Smooth muscle cell of the brain vasculature (primary cell): ENCODE results near the gene PRIMPOL.

Experiments used
- DNase-seq: peaks from one replicate; pipeline ENCODE4 v3.0.0-alpha.2; 2012; ENCODE audit warnings: low read depth, low spot score

Gene PRIMPOL

DNA sequence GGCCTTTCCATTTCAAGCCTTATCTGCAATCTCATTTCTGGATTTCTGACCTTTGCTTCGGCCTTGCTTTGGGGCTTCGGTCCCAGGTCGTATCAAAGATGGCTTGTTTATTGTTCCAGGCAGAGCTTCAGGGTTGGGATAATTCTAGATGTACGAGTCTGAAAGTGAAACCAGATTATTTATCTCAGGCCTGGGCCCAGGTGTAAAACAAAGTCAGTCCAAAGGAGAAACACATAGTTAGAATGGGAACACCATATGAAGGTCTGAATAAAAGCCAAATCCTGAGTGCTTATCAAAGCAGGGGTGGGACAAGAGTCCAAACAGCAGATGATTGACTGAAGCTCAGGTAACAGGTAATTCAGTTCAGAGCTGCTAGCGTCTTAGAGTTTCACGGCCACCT lies 17.1 kb downstream of the PRIMPOL start:
- DNase-seq = no peak

DNA sequence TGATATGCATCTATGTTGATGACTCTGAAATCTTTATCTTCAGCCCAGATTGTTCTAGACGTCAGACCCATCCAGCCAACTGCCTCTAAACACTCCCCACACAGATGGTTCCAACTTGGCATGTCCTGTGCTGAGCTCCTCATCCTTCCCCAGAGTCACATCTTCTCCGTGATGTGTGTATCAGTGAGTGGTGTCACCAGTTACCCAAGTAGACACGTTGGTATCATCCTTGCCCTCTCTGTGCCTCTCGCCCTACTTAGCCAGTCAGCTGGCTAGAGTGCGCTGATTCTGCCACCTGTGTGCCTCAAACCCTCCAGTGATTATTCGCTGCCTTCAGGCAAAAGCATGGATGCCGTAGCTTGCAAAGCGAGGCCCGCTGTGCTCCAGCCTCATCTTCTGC lies 18.6 kb downstream of the PRIMPOL start:
- no peak for DNase-seq

DNA sequence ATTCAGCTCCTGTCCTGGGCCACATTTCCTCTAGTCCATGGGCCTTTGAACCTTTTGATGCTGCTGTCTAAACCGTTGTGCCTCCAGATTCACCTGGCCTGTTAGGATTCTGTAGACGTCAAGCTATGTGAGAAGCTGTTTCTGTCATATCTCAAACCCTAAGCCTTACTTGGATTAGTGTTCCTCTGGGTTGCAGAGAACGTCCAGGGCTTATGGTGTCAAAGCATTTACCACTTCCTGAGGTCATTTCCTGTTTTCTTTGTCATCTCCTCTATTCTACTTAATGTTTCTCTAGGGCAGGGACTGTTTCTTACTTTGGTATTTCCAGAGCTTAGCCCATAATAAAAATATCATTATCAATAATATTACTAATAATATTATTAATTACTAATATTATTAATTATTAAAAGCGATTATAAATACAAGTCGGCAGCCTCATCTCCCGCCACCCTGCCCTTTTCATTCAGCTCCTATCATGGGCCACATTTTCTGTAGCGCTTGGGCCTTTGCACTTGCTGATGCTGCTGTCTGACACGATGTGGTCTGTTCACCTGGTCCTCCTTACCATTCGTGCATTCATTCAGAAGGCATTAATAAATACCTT lies 19.1 kb downstream of the PRIMPOL start:
- DNase-seq = no peak

DNA sequence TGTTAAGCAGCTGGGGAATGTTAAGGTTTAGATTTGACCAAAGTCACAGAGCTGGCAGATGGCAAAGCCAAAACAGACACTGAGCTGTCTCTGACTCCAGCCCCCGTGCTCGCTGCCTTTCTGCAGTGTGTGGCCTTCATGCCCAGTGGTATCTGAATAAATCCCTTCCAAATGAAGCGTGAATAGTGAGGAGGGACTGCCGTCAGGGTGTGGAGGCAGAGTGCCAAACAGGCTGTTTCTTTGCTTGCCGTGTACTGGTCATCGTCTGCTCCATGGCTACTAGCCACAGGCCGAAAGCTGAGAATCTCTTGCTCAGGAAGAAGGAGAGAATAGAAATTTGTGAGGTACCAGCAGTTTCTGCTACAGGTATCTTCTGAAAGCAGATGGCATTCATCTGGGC lies 19.7 kb downstream of the PRIMPOL start:
- DNase-seq = no peak

- no peak for DNase-seq
Observed at GRCh38 chr4:184671101-184671500, 21.6 kb downstream of the PRIMPOL start.

GRCh38 chr4:184672741-184673140 lies 23.2 kb downstream of the PRIMPOL start:
- no peak for DNase-seq

DNA sequence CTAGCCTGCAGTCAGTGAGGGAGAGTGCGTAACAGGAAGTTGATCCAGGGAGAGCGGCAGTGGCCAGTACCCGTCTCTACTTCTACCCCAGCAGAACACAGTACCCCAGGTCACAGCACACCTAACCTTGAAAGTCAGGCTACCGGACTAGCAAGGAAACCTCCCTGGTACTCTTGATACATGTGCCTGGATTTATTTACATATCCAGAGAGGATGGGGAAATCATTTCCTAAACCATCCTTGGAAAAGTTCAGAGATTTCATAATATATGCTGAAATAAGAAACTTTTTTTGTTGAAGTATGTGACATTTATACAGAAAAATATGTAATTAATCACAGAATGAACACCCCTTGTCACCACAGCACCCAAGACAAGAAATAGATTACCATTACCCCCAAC lies 24.5 kb downstream of the PRIMPOL start:
- DNase-seq = no peak

DNA sequence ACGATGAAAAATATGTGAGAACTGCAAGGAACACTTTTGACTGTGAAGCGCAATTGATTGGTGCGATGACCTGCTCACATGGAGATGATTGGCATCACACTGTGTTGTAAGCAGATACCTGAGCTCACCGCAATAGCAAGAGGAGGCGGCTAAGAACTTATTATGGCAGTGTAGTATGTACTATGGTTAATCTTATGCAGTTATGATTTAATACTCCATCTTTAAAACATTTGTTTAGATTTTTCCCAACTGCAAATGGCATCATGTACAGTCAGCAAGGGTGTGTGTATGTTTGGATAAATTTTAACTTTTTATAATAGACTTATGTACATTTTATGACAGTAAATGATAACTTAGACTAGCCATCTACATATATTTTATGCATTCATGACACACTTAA lies 25.5 kb downstream of the PRIMPOL start:
- DNase-seq = no peak

DNA sequence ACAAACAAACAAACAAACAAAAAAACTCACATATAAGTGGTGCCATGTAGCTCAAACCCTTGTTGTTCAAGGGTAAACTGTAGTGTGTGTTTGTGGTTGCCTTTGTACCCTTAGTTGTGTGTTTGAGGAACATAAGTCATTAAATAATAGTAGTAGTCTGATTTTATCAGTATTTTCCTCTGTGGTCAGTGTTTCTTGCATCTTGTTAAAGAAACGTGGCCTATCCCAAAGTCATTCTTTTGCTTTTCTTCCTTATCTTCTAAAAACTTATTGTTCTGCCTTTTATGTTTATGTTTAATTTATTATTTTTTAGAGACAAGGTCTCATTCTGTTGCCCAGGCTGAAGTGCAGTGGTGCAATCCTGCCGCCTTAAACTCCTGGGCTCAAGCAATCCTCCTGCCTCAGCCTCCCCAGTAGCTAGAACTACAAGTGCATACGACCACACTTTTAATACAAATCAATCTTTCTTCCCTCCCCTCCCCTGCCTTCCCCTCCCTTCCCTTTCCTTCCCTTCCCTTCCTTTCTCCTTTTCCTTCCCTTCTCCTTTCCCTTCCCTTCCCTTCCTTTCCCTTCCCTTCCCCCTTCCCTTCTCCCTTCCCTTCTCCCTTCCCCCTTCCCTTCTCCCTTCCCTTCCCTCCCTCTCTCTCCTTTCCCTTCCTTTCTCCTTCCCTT lies 26.4 kb downstream of the PRIMPOL start:
- no peak for DNase-seq

- DNase-seq = no peak
Observed at GRCh38 chr4:184680698-184681097, 31.2 kb downstream of the PRIMPOL start.

GRCh38 chr4:184681916-184682315 lies 32.4 kb downstream of the PRIMPOL start:
- DNase-seq = no peak

GRCh38 chr4:184684491-184685189 lies 35.1 kb downstream of the PRIMPOL start:
- DNase-seq = no peak

DNA sequence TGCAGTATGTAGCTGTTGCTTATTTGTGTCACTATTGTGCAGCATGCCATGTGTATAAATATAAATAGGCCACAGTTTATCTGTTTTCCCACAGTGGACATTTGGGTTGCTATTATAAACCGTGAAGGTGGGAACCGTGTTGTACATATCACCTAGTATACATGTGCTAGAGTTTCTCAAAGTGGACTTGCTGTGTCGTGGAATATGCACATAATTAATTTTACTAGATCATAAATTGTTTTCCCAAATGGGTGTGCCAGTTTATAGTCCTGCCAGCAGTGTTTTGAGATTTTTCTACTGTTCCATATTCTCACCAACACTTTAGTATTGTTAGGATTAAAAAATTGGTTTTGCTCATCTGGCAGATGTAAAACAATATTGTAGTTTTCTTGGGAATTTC lies 38.5 kb downstream of the PRIMPOL start:
- no peak for DNase-seq

GRCh38 chr4:184688447-184688846 lies 38.9 kb downstream of the PRIMPOL start:
- DNase-seq = peak; percentile 47

DNA sequence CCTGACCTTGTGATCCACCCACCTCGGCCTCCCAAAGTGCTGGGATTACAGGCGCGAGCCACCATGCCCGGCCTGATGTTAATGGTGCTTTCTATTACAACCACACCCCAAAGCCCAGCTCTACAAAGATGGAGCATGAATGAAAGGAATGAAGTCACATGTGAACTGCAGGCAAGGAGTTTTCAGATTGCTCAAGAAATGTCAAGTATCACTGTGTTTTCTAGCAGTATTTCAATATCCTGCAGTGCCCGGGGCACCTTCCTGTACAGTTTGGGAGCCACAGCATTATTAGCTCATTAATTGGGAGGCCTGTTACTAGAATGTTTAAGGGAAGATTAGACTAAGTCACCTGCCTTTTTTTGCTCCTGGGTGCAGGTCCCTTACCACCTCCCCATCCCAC lies 40.1 kb downstream of the PRIMPOL start:
- no peak for DNase-seq

GRCh38 chr4:184693056-184693455 lies 43.5 kb downstream of the PRIMPOL start:
- DNase-seq = no peak

- no peak for DNase-seq
Observed at GRCh38 chr4:184694412-184694956, 44.9 kb downstream of the PRIMPOL start.

GRCh38 chr4:184695178-184695896 lies 45.8 kb downstream of the PRIMPOL start:
- no peak for DNase-seq

DNA sequence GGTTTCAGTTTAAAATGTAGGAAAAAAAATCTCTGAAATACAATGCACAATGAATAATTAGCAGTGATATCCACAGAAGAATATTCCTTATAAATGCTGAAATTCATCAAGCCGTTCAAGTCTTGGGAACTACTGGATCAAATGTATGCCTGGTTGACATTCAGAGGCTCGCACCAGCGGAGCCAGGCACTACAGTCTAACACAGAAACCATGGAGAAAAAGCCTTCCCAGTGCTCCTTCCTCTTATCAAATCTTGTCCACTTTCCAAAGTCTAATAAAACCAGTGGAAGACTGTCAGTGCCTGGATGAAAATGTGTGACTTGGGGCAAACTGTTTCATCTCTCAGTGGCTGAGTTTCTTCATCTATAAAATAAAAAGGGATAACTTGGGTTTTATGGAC lies 48.4 kb downstream of the PRIMPOL start:
- DNase-seq = no peak

DNA sequence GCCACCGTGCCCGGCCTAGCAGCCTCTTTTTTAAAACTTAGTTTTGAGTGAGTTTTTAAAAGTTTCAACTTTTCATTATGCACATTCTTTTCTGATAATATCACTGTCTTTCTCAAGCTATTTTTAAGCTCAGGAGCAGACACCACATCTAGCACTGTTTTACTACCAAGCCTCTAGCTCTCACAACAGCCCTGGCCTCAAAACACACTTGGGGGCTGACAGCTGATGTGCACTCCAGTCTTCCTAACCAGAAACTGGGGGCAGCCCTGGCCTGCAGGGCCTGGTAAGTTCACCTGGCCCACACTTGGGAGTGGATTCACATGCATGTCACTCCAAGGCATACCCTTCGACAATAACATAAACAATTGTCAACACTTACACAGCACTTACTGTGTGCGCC lies 50.4 kb downstream of the PRIMPOL start:
- DNase-seq = no peak

- no peak for DNase-seq
Observed at GRCh38 chr4:184702114-184702513, 52.6 kb downstream of the PRIMPOL start.

GRCh38 chr4:184705692-184706091 lies 56.2 kb downstream of the PRIMPOL start:
- DNase-seq = no peak
